GM12891 (cell line): ENCODE measurements around the gene GAA.

Experiments used
- POLR2A ChIP-seq: IDR thresholded peaks from 2 replicates; pipeline ENCODE4 v1.6.1; 2011; ENCODE audit warnings: low read depth, low read length, control low read depth
- POLR2AphosphoS5 ChIP-seq: IDR thresholded peaks from 2 replicates; pipeline ENCODE4 v1.6.1; 2011; ENCODE audit warnings: low read depth, low read length, control low read depth

DNA sequence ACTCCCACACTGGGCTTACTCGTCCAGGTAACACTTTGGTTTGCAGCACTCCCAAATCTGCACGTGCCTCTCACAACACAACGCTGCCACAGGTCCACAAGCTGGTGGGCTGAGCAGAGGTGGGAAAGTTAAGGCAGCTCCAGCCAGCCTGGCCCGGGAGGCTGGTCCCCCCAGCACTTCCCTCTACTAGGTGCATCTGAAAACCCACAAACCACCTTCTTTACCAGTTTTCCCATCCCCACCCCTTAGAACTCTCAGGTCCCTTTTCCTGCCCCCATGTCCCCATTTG lies 1.4 kb upstream of the GAA start:
- TF ChIP-seq POLR2AphosphoS5 (no peak), POLR2A (no peak)
